CD4-positive, alpha-beta memory T cell (primary cell): ENCODE measurements around the gene ZMYND15. TPM values are rescaled to one million over a fixed set of nuclear protein-coding genes. Genes with fewer than 3 reads are reported as not detected.
A peak's percentile ranks its signal among the peaks of the same experiment; 100 is the strongest.

Experiments used
- CTCF ChIA-PET: fragments of 350-600 bp; sonication (Branson Sonifier 250); formaldehyde crosslinking; loops from one replicate; lab custom pipeline; 2021; ENCODE audit warnings: inconsistent platforms; ENCODE audit not compliant: partially characterized antibody; lab: Charles Lee
- POLR2A ChIA-PET: fragments of 350-600 bp; sonication (Branson Sonifier 250); formaldehyde crosslinking; loops from one replicate; lab custom pipeline; 2021; ENCODE audit not compliant: partially characterized antibody; lab: Charles Lee
- DNase-seq, 5 donors: peaks; one replicate each; pipeline versions ENCODE4 v3.0.0 to v3.0.0-alpha.2; 2020 to 2022; ENCODE audit warnings: mixed read lengths in 1 of 5
- H3K27ac ChIP-seq: one replicate; pipeline ENCODE4 v1.7.0; 2013; ENCODE audit warnings: low read depth, low read length
- H3K27me3 ChIP-seq: 2 replicates; pipeline ENCODE4 v1.7.0; 2013; ENCODE audit warnings: mild to moderate bottlenecking, low read length, moderate library complexity; ENCODE audit not compliant: insufficient read depth
- H3K36me3 ChIP-seq: 2 replicates; pipeline ENCODE4 v1.7.0; 2013; ENCODE audit warnings: mild to moderate bottlenecking, low read length, moderate library complexity; ENCODE audit not compliant: insufficient read depth
- H3K4me1 ChIP-seq: 2 replicates; pipeline ENCODE4 v1.7.0; 2013; ENCODE audit warnings: mild to moderate bottlenecking, low read length, moderate library complexity; ENCODE audit not compliant: insufficient read depth
- H3K4me3 ChIP-seq, 2 donors: one replicate each; pipeline ENCODE4 v1.7.0; 2013; ENCODE audit warnings: low read length in 2 of 2, mild to moderate bottlenecking in 1 of 2
- H3K9me3 ChIP-seq, 2 donors: one replicate each; pipeline ENCODE4 v1.7.0; 2013; ENCODE audit warnings: low read length in 2 of 2, control low read depth in 1 of 2; ENCODE audit not compliant: control insufficient read depth in 1 of 2
- H3K27ac Mint-ChIP-seq, 7 donors: one replicate each; pipeline ENCODE4 v1.8.0; 2020 to 2021; ENCODE audit warnings: mixed read lengths in 7 of 7, mild to moderate bottlenecking in 6 of 7, inconsistent platforms in 3 of 7, moderate library complexity in 3 of 7
- H3K27me3 Mint-ChIP-seq, 2 donors: one replicate each; pipeline ENCODE4 v1.8.0; 2020 to 2021; ENCODE audit warnings: mixed read lengths in 2 of 2
- H3K36me3 Mint-ChIP-seq, 2 donors: one replicate each; pipeline ENCODE4 v1.8.0; 2020 to 2021; ENCODE audit warnings: mixed read lengths in 2 of 2, inconsistent platforms in 1 of 2, mild to moderate bottlenecking in 1 of 2
- H3K4me1 Mint-ChIP-seq, 4 donors: one replicate each; pipeline ENCODE4 v1.8.0; 2020 to 2021; ENCODE audit warnings: mixed read lengths in 4 of 4, mild to moderate bottlenecking in 1 of 4
- H3K4me3 Mint-ChIP-seq, 8 donors: one replicate each; pipeline ENCODE4 v1.8.0; 2020 to 2021; ENCODE audit warnings: mixed read lengths in 8 of 8, mild to moderate bottlenecking in 7 of 8, moderate library complexity in 6 of 8, inconsistent platforms in 3 of 8
- H3K9me3 Mint-ChIP-seq, 8 donors: one replicate each; pipeline ENCODE4 v1.8.0; 2020 to 2021; ENCODE audit warnings: mixed read lengths in 8 of 8, mild to moderate bottlenecking in 5 of 8, inconsistent platforms in 3 of 8, moderate library complexity in 1 of 8
- intact Hi-C: fragments of 100-400 bp; cut with micrococcal nuclease; formaldehyde crosslinking; loops from one replicate; pipeline ENCODE4 v1.15.1; 2023
- polyA plus RNA-seq, 2 donors: library from polyadenylated mRNA; unstranded; fragments of 300-500 nt; fragmentation: Illumina TruSeq; gene quantifications; one replicate each; pipeline ENCODE4 v1.2.3, GENCODE V29; 2021
- total RNA-seq, 2 experiments: library from RNA; stranded (reverse); gene quantifications; one replicate each; pipeline ENCODE4 v1.2.3, GENCODE V29; 2021

Gene ZMYND15
- total and polyA plus RNA-seq, 4 experiments from 2014 or later = 0.15 to 0.44 (median 0.41) TPM; not detected in 1

DNA sequence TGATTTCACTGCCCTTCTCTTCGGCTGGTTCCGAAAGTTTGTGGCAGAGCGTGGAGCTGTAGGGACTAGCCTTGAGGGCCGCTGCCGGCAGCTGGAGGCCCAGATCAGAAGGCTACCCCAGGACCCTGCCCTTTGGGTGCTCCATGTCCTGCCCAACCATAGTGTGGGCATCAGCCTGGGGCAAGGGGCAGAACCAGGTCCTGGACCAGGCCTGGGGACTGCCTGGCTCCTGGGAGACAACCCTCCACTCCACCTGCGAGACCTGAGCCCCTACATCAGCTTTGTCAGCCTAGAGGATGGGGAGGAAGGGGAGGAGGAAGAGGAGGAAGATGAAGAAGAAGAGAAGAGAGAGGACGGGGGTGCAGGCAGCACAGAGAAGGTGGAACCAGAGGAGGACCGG lies 951 bp downstream of the ZMYND15 start:
- Histone ChIP-seq H3K36me3 (no peaks in the 10 kb centered on the region), H3K4me3 (no peak overlapping the region), H3K9me3 (no peaks in the 10 kb centered on the region), H3K27ac (no peak overlapping the region), H3K4me1 (peaks cover 19% of the 10 kb centered on the region), H3K27me3 (no peaks in the 10 kb centered on the region)
- Mint-ChIP-seq H3K4me1 (peaks cover 10 to 22% (median 13%) of the 10 kb centered on the region in 4 donors), H3K27ac (peak overlapping the region in 5 of 7 donors; percentile 74 to 90 (median 87)), H3K36me3 (no peaks in the 10 kb centered on the region), H3K4me3 (peak overlapping the region in 7 of 8 donors; percentile 83 to 90 (median 87)), H3K9me3 (no peaks in the 10 kb centered on the region), H3K27me3 (peaks cover 1 to 6% of the 10 kb centered on the region in 2 donors)
- intact Hi-C loops = no loop called here
- ChIA-PET CTCF (no interaction called here), POLR2A (interaction anchor here (1.5 kb wide), 1 partner anchor 49 kb away, joined by 4 read pairs; no protein-coding TSS in a partner anchor)
- DNase-seq = no peak

DNA sequence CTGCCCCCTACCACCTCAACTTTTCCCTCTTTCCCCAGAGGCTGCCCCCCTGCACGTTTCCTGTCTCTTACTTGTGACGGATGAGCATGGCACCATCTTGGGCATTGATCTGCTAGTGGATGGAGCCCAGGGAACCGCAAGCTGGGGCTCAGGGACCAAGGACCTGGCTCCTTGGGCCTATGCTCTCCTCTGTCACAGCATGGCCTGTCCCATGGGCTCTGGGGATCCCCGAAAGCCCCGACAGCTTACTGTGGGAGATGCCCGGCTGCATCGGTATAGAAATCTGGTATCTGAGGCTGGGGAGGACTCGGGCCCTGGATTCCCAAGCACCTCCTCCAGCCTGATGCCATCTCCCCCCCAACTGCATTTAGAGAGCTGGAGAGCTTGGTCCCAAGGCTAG lies 1.9 kb downstream of the ZMYND15 start:
- Mint-ChIP-seq H3K9me3 (no peaks in the 10 kb centered on the region), H3K36me3 (no peaks in the 10 kb centered on the region), H3K27ac (peak overlapping the region in 3 of 7 donors; percentile 29 to 69 (median 52)), H3K27me3 (peaks cover 1 to 6% of the 10 kb centered on the region in 2 donors), H3K4me1 (peaks cover 10 to 22% (median 13%) of the 10 kb centered on the region in 4 donors), H3K4me3 (peak overlapping the region in 6 of 8 donors; percentile 13 to 59 (median 47))
- H3K36me3 ChIP-seq = no peaks in the 10 kb centered on the region
- POLR2A ChIA-PET = interaction anchor here (0.9 to 1.5 kb wide), 2 partner anchors 47 to 48 kb away, joined by 3 to 4 read pairs; partner anchors contain the start of gene GLTPD2
- H3K4me3 ChIP-seq = no peak overlapping the region
- DNase-seq = no peak
- no peaks in the 10 kb centered on the region for H3K27me3 ChIP-seq
- H3K9me3 ChIP-seq = no peaks in the 10 kb centered on the region
- intact Hi-C loops = no loop called here
- peaks cover 19% of the 10 kb centered on the region for H3K4me1 ChIP-seq
- H3K27ac ChIP-seq = no peak overlapping the region
- CTCF ChIA-PET = no interaction called here

- DNase-seq = no peak
- ChIA-PET CTCF (no interaction called here), POLR2A (interaction anchor here (0.9 kb wide), 1 partner anchor 46 kb away, joined by 3 read pairs; the partner anchor contains the start of gene GLTPD2)
- no peaks in the 10 kb centered on the region for H3K36me3 Mint-ChIP-seq
- H3K4me3 Mint-ChIP-seq = no peak overlapping the region
- intact Hi-C loops = no loop called here
- no peaks in the 10 kb centered on the region for H3K9me3 Mint-ChIP-seq
- H3K27me3 Mint-ChIP-seq = peaks cover 1 to 6% of the 10 kb centered on the region in 2 donors
- H3K9me3 ChIP-seq = no peaks in the 10 kb centered on the region
- no peak overlapping the region for H3K27ac ChIP-seq
- no peaks in the 10 kb centered on the region for H3K36me3 ChIP-seq
- H3K27me3 ChIP-seq = no peaks in the 10 kb centered on the region
- H3K4me1 Mint-ChIP-seq = peaks cover 10 to 22% (median 14%) of the 10 kb centered on the region in 4 donors
- peaks cover 20% of the 10 kb centered on the region for H3K4me1 ChIP-seq
- H3K4me3 ChIP-seq = no peak overlapping the region
- peak overlapping the region in 1 of 7 donors; percentile 73 for H3K27ac Mint-ChIP-seq
Measured at GRCh38 chr17:4742133-4742532, 2.5 kb downstream of the ZMYND15 start.

DNA sequence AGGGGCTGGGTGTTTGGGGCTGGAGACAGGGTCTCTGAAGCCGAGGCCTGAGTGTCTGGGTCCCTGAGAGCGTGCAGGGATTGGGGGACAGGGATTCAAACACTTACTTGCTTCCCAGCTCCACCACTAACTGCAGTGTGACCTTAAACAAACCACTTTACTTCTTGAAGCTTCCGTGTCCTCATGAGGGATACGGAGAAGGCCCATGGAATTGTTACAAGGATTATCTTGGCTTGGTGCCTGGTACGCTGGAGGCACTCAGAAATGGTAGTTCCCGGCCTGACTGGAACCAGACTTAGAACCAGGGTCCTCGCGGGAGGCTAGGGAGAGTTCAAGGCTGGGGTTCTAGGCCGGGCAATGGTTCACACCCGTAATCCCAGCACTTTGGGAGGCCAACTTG lies 3.0 kb downstream of the ZMYND15 start:
- no peak for DNase-seq
- H3K27me3 ChIP-seq = no peaks in the 10 kb centered on the region
- H3K4me3 ChIP-seq = no peak overlapping the region
- Mint-ChIP-seq H3K9me3 (no peaks in the 10 kb centered on the region), H3K4me1 (peaks cover 11 to 24% (median 16%) of the 10 kb centered on the region in 4 donors), H3K4me3 (no peak overlapping the region), H3K36me3 (no peaks in the 10 kb centered on the region), H3K27ac (no peak overlapping the region), H3K27me3 (peaks cover 1 to 6% of the 10 kb centered on the region in 2 donors)
- ChIA-PET POLR2A (interaction anchor here (0.9 to 1.2 kb wide), 2 partner anchors 12 to 46 kb away, joined by 3 read pairs; partner anchors contain the start of gene GLTPD2), CTCF (no interaction called here)
- H3K27ac ChIP-seq = no peak overlapping the region
- H3K9me3 ChIP-seq = no peaks in the 10 kb centered on the region
- intact Hi-C loops = no loop called here
- peaks cover 25% of the 10 kb centered on the region for H3K4me1 ChIP-seq
- no peaks in the 10 kb centered on the region for H3K36me3 ChIP-seq

- Histone ChIP-seq H3K4me1 (peaks cover 29% of the 10 kb centered on the region), H3K9me3 (no peaks in the 10 kb centered on the region), H3K4me3 (no peak overlapping the region), H3K36me3 (no peaks in the 10 kb centered on the region), H3K27ac (no peak overlapping the region), H3K27me3 (no peaks in the 10 kb centered on the region)
- peak overlapping the region in 1 of 7 donors; percentile 17 for H3K27ac Mint-ChIP-seq
- no peak overlapping the region for H3K4me3 Mint-ChIP-seq
- peaks cover 1 to 9% of the 10 kb centered on the region in 2 donors for H3K27me3 Mint-ChIP-seq
- H3K36me3 Mint-ChIP-seq = no peaks in the 10 kb centered on the region
- intact Hi-C loops = no loop called here
- CTCF ChIA-PET = no interaction called here
- no peak for DNase-seq
- no peaks in the 10 kb centered on the region for H3K9me3 Mint-ChIP-seq
- peaks cover 15 to 28% (median 21%) of the 10 kb centered on the region in 4 donors for H3K4me1 Mint-ChIP-seq
- POLR2A ChIA-PET = interaction anchor here (1.2 kb wide), 1 partner anchor 13 kb away, joined by 3 read pairs; no protein-coding TSS in a partner anchor
Measured at GRCh38 chr17:4743216-4743615, 3.6 kb downstream of the ZMYND15 start.

DNA sequence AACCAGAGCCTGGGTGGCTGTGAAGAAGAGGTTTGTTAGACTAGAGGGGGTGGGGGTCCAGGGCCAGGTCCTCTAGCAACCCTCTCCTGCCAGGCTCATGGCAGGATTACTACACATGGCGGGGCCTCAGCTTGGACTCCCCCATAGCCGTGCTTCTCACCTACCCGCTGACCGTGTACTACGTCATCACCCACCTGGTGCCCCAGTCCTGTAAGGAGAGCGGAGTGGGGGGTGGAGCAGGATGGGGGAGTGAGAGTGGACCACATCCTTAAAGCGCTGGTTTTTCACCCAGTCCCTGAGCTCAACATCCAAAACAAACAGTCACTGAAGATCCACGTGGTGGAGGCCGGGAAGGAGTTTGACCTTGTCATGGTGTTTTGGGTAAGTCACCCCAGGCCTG lies 4.3 kb downstream of the ZMYND15 start:
- Histone ChIP-seq H3K4me3 (no peak overlapping the region), H3K27me3 (no peaks in the 10 kb centered on the region), H3K27ac (no peak overlapping the region), H3K36me3 (no peaks in the 10 kb centered on the region), H3K9me3 (no peaks in the 10 kb centered on the region), H3K4me1 (peaks cover 26% of the 10 kb centered on the region)
- DNase-seq = no peak
- H3K36me3 Mint-ChIP-seq = no peaks in the 10 kb centered on the region
- H3K9me3 Mint-ChIP-seq = no peaks in the 10 kb centered on the region
- peaks cover 1 to 7% of the 10 kb centered on the region in 2 donors for H3K27me3 Mint-ChIP-seq
- H3K27ac Mint-ChIP-seq = no peak overlapping the region
- ChIA-PET CTCF (no interaction called here), POLR2A (no interaction called here)
- peaks cover 12 to 26% (median 19%) of the 10 kb centered on the region in 4 donors for H3K4me1 Mint-ChIP-seq
- no peak overlapping the region for H3K4me3 Mint-ChIP-seq
- intact Hi-C loops = no loop called here

GRCh38 chr17:4744999-4745969 lies 5.7 kb downstream of the ZMYND15 start:
- ChIA-PET CTCF (no interaction called here), POLR2A (no interaction called here)
- DNase-seq = no peak
- H3K9me3 ChIP-seq = no peaks in the 10 kb centered on the region
- peaks cover 20% of the 10 kb centered on the region for H3K4me1 ChIP-seq
- peaks cover 10 to 20% (median 13%) of the 10 kb centered on the region in 4 donors for H3K4me1 Mint-ChIP-seq
- peaks cover 1 to 7% of the 10 kb centered on the region in 2 donors for H3K27me3 Mint-ChIP-seq
- H3K27me3 ChIP-seq = no peaks in the 10 kb centered on the region
- intact Hi-C loops = no loop called here
- H3K4me3 Mint-ChIP-seq = peak overlapping the region in 1 of 8 donors; percentile 25
- no peaks in the 10 kb centered on the region for H3K36me3 Mint-ChIP-seq
- H3K27ac ChIP-seq = no peak overlapping the region
- H3K36me3 ChIP-seq = no peaks in the 10 kb centered on the region
- H3K9me3 Mint-ChIP-seq = no peaks in the 10 kb centered on the region
- H3K27ac Mint-ChIP-seq = peak overlapping the region in 1 of 7 donors; percentile 24
- H3K4me3 ChIP-seq = no peak overlapping the region
